ENCODE measurements around the gene MAGIX.

Gene MAGIX

GRCh38 chrX:49162620-49163019 lies at the start of gene MAGIX:
Gene MAGIX, plus strand, starts transcription at chrX:49162758. Its CDS starts 132 bp downstream, at chrX:49162890.
- peak within 1 kb of the TSS; percentile 38 for H3K4me3 ChIP-seq (ENCODE audit: insufficient read depth, low read length, poor library complexity, severe bottlenecking)
- H3K4me2 ChIP-seq (ENCODE audit: low read depth, low read length, poor library complexity, severe bottlenecking): peak within 1 kb of the TSS; percentile 73
- peaks cover 18% of the 10 kb centered on the region for H3F3A ChIP-seq (ENCODE audit: insufficient read depth)
- no peak within 1 kb of the TSS for H3K27ac ChIP-seq (ENCODE audit: low read depth, low read length)
- TF ChIP-seq EZH2phosphoT487 (conservative IDR thresholded peaks at IDR 0.05; ENCODE audit: low read length): no peak
- TF ChIP-seq, protein P1, sequence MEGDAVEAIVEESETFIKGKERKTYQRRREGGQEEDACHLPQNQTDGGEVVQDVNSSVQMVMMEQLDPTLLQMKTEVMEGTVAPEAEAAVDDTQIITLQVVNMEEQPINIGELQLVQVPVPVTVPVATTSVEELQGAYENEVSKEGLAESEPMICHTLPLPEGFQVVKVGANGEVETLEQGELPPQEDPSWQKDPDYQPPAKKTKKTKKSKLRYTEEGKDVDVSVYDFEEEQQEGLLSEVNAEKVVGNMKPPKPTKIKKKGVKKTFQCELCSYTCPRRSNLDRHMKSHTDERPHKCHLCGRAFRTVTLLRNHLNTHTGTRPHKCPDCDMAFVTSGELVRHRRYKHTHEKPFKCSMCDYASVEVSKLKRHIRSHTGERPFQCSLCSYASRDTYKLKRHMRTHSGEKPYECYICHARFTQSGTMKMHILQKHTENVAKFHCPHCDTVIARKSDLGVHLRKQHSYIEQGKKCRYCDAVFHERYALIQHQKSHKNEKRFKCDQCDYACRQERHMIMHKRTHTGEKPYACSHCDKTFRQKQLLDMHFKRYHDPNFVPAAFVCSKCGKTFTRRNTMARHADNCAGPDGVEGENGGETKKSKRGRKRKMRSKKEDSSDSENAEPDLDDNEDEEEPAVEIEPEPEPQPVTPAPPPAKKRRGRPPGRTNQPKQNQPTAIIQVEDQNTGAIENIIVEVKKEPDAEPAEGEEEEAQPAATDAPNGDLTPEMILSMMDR (IDR thresholded peaks at IDR 0.05; ENCODE audit: insufficient read depth, low read length, poor library complexity, severe bottlenecking): no peak
- H4K20me1 ChIP-seq (ENCODE audit: low read depth, low read length): no peaks in the 10 kb centered on the region
- peak within 1 kb of the TSS; percentile 46; the same call in 1 of the 2 replicates for H3K9ac ChIP-seq (ENCODE audit: low read length)
- H3K36me3 ChIP-seq (ENCODE audit: low read length): no peaks in the 10 kb centered on the region
- no peaks in the 10 kb centered on the region for H3K9me3 ChIP-seq (ENCODE audit: insufficient read depth, low read length)
- peak within 1 kb of the TSS; percentile 77 for H2AFZ ChIP-seq (ENCODE audit: low read depth, low read length, severe bottlenecking)
- no peaks in the 10 kb centered on the region for H3K79me2 ChIP-seq (ENCODE audit: insufficient read depth, low read length)
- H3K9me2 ChIP-seq (replicated peaks; ENCODE audit: insufficient read depth, low read length): no peaks in the 10 kb centered on the region
- H3K27me3 ChIP-seq (ENCODE audit: low read length): no peaks in the 10 kb centered on the region

- H3K27ac ChIP-seq (ENCODE audit: low read depth, low read length): no peak overlapping the region
- no peaks in the 10 kb centered on the region for H3K36me3 ChIP-seq (ENCODE audit: low read length)
- H3K4me3 ChIP-seq (ENCODE audit: insufficient read depth, low read length, poor library complexity, severe bottlenecking): no peak overlapping the region
- no peak overlapping the region for H3K9ac ChIP-seq (ENCODE audit: low read length)
- no peaks in the 10 kb centered on the region for H3K9me3 ChIP-seq (ENCODE audit: insufficient read depth, low read length)
- no peaks in the 10 kb centered on the region for H3K9me2 ChIP-seq (replicated peaks; ENCODE audit: insufficient read depth, low read length)
- H3K79me2 ChIP-seq (ENCODE audit: insufficient read depth, low read length): no peaks in the 10 kb centered on the region
- H4K20me1 ChIP-seq (ENCODE audit: low read depth, low read length): no peaks in the 10 kb centered on the region
- no peak overlapping the region for H3K4me2 ChIP-seq (ENCODE audit: low read depth, low read length, poor library complexity, severe bottlenecking)
- no peak for TF ChIP-seq EZH2phosphoT487 (conservative IDR thresholded peaks at IDR 0.05; ENCODE audit: low read length)
- TF ChIP-seq, protein P1 (IDR thresholded peaks at IDR 0.05; ENCODE audit: insufficient read depth, low read length, poor library complexity, severe bottlenecking): no peak
- no peaks in the 10 kb centered on the region for H3F3A ChIP-seq (ENCODE audit: insufficient read depth)
- H2AFZ ChIP-seq (ENCODE audit: low read depth, low read length, severe bottlenecking): no peak overlapping the region
- H3K27me3 ChIP-seq (ENCODE audit: low read length): no peaks in the 10 kb centered on the region
Measured at GRCh38 chrX:49116076-49116475, 46.5 kb upstream of the MAGIX start.

GRCh38 chrX:49116716-49117115 lies 45.8 kb upstream of the MAGIX start:
- H3F3A ChIP-seq (ENCODE audit: insufficient read depth): no peaks in the 10 kb centered on the region
- no peaks in the 10 kb centered on the region for H3K9me2 ChIP-seq (replicated peaks; ENCODE audit: insufficient read depth, low read length)
- H3K9ac ChIP-seq (ENCODE audit: low read length): no peak overlapping the region
- H3K4me3 ChIP-seq (ENCODE audit: insufficient read depth, low read length, poor library complexity, severe bottlenecking): no peak overlapping the region
- no peak overlapping the region for H2AFZ ChIP-seq (ENCODE audit: low read depth, low read length, severe bottlenecking)
- no peaks in the 10 kb centered on the region; the same call in 1 of the 2 replicates for H3K79me2 ChIP-seq (ENCODE audit: insufficient read depth, low read length)
- no peaks in the 10 kb centered on the region for H3K36me3 ChIP-seq (ENCODE audit: low read length)
- H3K27ac ChIP-seq (ENCODE audit: low read depth, low read length): no peak overlapping the region
- no peak overlapping the region for H3K4me2 ChIP-seq (ENCODE audit: low read depth, low read length, poor library complexity, severe bottlenecking)
- no peaks in the 10 kb centered on the region for H3K27me3 ChIP-seq (ENCODE audit: low read length)
- H3K9me3 ChIP-seq (ENCODE audit: insufficient read depth, low read length): no peaks in the 10 kb centered on the region
- no peaks in the 10 kb centered on the region for H4K20me1 ChIP-seq (ENCODE audit: low read depth, low read length)
- TF ChIP-seq EZH2phosphoT487 (conservative IDR thresholded peaks at IDR 0.05; ENCODE audit: low read length): no peak
- TF ChIP-seq, protein P1 (IDR thresholded peaks at IDR 0.05; ENCODE audit: insufficient read depth, low read length, poor library complexity, severe bottlenecking): no peak

Measured in SU-DHL-6 (cell line).